ENCODE measurements around the gene SYNGAP1. TPM values are rescaled to one million over a fixed set of nuclear protein-coding genes. Genes with fewer than 3 reads are reported as not detected.
A peak's percentile ranks its signal among the peaks of the same experiment; 100 is the strongest.

Gene SYNGAP1
- total and polyA plus RNA-seq, 8 donors, result 0.58 to 78.8 (median 5.1) TPM

- H3K36me3 ChIP-seq, result peaks cover 32 to 46% (median 44%) of the 10 kb centered on the region in 4 donors
- WGBS, 5 donors, result 67 to 72% (median 70%) methylated on average over 12 of the region's 12 CpGs
- TF ChIP-seq EP300 (IDR thresholded peaks at IDR 0.05) (no peak), POLR2A (IDR thresholded peaks at IDR 0.05) (no peak), POLR2AphosphoS5 (IDR thresholded peaks at IDR 0.05) (no peak)
- TF ChIP-seq, protein P1, sequence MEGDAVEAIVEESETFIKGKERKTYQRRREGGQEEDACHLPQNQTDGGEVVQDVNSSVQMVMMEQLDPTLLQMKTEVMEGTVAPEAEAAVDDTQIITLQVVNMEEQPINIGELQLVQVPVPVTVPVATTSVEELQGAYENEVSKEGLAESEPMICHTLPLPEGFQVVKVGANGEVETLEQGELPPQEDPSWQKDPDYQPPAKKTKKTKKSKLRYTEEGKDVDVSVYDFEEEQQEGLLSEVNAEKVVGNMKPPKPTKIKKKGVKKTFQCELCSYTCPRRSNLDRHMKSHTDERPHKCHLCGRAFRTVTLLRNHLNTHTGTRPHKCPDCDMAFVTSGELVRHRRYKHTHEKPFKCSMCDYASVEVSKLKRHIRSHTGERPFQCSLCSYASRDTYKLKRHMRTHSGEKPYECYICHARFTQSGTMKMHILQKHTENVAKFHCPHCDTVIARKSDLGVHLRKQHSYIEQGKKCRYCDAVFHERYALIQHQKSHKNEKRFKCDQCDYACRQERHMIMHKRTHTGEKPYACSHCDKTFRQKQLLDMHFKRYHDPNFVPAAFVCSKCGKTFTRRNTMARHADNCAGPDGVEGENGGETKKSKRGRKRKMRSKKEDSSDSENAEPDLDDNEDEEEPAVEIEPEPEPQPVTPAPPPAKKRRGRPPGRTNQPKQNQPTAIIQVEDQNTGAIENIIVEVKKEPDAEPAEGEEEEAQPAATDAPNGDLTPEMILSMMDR (IDR thresholded peaks at IDR 0.05), result no peak
- H3K4me3 ChIP-seq, result no peak overlapping the region
- H3K9me3 ChIP-seq, result no peaks in the 10 kb centered on the region
- DNase-seq, result no peak
- peak overlapping the region in 2 of 5 donors; percentile 38 to 92 for H3K27ac ChIP-seq
- H3K4me1 ChIP-seq, result peaks cover 45 to 81% (median 72%) of the 10 kb centered on the region in 4 donors
- intact Hi-C loops (cut with DNase I; ENCODE audit: low total_unique reads), result no loop called here
- H3K27me3 ChIP-seq, result no peaks in the 10 kb centered on the region
Observed at GRCh38 chr6:33414592-33415271, 5.1 kb upstream of the SYNGAP1 start.

DNA sequence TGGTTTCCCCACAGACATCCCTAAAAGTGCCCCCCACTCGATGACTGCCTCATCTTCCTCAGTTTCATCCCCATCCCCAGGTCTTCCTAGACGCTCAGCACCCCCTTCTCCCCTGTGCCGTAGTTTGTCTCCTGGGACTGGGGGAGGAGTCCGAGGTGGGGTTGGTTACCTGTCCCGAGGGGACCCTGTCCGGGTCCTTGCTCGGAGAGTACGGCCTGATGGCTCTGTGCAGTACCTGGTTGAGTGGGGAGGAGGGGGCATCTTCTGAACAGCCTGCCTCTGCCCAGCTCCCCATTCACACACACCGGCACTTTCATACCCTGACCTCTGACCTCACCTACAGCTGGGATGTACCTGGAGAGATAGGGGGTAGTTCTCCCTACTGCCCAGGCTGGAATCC lies 4.0 kb upstream of the SYNGAP1 start:
- H3K36me3 ChIP-seq, result peaks cover 32 to 46% (median 44%) of the 10 kb centered on the region in 4 donors
- H3K9me3 ChIP-seq, result no peaks in the 10 kb centered on the region
- H3K27ac ChIP-seq, result peak overlapping the region in 3 of 5 donors; percentile 92 to 95 (median 93)
- peak overlapping the region in 1 of 4 donors; percentile 83 for H3K4me3 ChIP-seq
- H3K4me1 ChIP-seq, result peaks cover 45 to 88% (median 77%) of the 10 kb centered on the region in 4 donors
- no peaks in the 10 kb centered on the region for H3K27me3 ChIP-seq
- 64 to 77% (median 72%) methylated on average over 8 to 9 of the region's 9 CpGs for WGBS, 5 donors
- TF ChIP-seq, protein P1 (IDR thresholded peaks at IDR 0.05), result no peak
- no peak for TF ChIP-seq POLR2A (IDR thresholded peaks at IDR 0.05)
- DNase-seq, result no peak
- intact Hi-C loops (cut with DNase I; ENCODE audit: low total_unique reads), result no loop called here

DNA sequence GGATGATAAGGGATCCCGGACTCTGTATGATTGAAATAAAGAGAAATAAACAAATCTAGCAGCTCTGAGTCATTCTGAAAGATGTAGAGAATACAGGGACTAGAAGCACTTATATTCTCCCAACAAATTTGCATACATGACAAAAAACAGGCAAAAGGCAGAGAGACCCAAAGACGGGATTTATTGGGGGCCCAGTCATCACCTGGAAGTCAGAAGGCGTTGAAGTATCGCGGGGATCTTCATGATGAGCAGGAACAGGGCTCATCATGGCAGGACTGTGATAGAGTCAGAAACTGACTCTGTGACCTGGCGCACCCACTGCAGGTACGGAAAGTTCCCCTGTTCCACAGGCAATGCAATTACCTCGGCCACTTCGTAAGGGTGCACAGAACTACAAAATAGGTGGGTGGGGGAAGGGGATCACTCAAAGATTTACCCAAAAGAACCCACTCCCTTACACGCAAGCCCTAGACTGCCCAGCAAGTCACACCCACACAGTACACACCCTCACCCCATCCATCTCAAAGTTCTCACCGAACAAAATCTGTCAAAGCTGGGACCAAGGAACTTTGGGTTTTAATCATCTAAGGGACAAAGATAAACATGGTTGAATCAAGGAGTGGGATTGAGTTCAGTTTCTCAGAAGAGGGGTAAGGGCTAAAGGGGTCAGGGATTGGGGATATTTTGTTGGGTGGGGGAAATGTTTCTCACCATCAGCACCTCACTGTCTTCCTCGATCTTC lies 3.3 kb upstream of the SYNGAP1 start:
- intact Hi-C loops (cut with DNase I; ENCODE audit: low total_unique reads), result no loop called here
- H3K4me3 ChIP-seq, result peak overlapping the region; percentile 57 to 83 (median 76)
- no peaks in the 10 kb centered on the region for H3K9me3 ChIP-seq
- H3K27me3 ChIP-seq, result no peaks in the 10 kb centered on the region
- 30 to 47% (median 38%) methylated on average over 12 of the region's 12 CpGs for WGBS, 5 donors
- H3K27ac ChIP-seq, result peak overlapping the region in 4 of 5 donors; percentile 92 to 95 (median 94)
- no peak for TF ChIP-seq POLR2AphosphoS5 (IDR thresholded peaks at IDR 0.05)
- TF ChIP-seq POLR2A (IDR thresholded peaks at IDR 0.05), result no peak
- no peak for TF ChIP-seq EP300 (IDR thresholded peaks at IDR 0.05)
- TF ChIP-seq, protein P1 (IDR thresholded peaks at IDR 0.05), result no peak
- peaks cover 32 to 46% (median 44%) of the 10 kb centered on the region in 4 donors for H3K36me3 ChIP-seq
- no peak for DNase-seq
- H3K4me1 ChIP-seq, result peaks cover 43 to 86% (median 72%) of the 10 kb centered on the region in 4 donors

DNA sequence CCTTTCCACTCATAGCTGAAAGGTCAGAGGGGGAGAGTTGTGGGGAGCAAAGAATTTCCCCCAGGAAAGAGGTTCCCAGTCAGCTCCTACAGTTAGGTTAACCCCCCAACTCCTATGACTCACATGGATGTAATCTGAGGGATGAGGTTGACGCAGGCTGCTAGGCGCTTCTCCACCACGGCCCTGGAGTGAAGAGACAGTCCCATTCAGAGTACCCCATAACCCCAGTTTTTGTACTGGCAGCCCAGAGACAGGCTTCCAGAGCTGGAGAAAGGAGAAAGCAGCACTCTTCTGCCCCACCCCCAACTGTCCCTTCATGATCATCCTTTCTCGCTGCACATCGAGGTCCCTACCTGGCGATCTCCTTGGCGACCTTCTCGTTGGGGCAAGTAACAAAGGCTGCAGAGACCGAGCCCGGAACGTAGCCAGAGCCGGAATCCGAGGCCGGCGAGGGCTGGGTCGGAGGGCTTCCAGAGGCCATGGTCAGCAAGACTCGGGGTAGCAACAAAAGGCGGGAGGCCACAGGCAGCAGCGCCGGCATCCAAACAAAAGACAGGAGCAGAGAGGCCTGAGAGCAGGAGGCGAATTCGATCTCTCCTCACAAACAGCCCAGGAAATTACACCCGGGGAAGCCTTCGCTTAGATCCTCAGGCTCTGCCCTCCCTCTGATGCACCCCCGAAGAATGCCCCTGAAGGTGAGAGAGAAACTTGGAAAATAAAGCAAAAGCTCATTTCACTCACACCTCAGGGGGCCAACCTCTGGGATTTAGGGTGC lies 2.5 kb upstream of the SYNGAP1 start:
- intact Hi-C loops (cut with DNase I; ENCODE audit: low total_unique reads), result no loop called here

More for the DNA sequence above, 2.5 kb upstream of the SYNGAP1 start:
- H3K4me3 ChIP-seq, result peak overlapping the region; percentile 57 to 83 (median 76)
- WGBS, 5 donors, result 0 to 2% (median 1%) methylated on average over 19 to 25 of the region's 25 CpGs
- peaks cover 32 to 44% (median 42%) of the 10 kb centered on the region in 4 donors for H3K36me3 ChIP-seq
- no peak for TF ChIP-seq POLR2AphosphoS5 (IDR thresholded peaks at IDR 0.05)
- no peak for TF ChIP-seq EP300 (IDR thresholded peaks at IDR 0.05)
- TF ChIP-seq, protein P1 (IDR thresholded peaks at IDR 0.05), result no peak
- TF ChIP-seq POLR2A (IDR thresholded peaks at IDR 0.05), result no peak
- DNase-seq, result no peak
- no peaks in the 10 kb centered on the region for H3K27me3 ChIP-seq
- peaks cover 36 to 79% (median 65%) of the 10 kb centered on the region in 4 donors for H3K4me1 ChIP-seq
- peak overlapping the region; percentile 77 to 95 (median 93) for H3K27ac ChIP-seq
- no peaks in the 10 kb centered on the region for H3K9me3 ChIP-seq

All from stomach (tissue), 9 donors.